GM21423 (cell line): Measurements from ENCODE around the gene CDON.

Experiments used
- ATAC-seq: cut with Tn5 transposase; IDR thresholded peaks from one replicate; pipeline ENCODE4 v1.9.1; 2021; ENCODE audit warnings: mild to moderate bottlenecking, moderate library complexity; ENCODE audit not compliant: unreplicated experiment

Gene CDON

GRCh38 chr11:125946712-125947418 is 115.8 kb downstream of the CDON start:
- ATAC-seq: no peak

- no peak for ATAC-seq
Observed at GRCh38 chr11:125945797-125946520, 116.7 kb downstream of the CDON start, which contains the start of gene VSIG10L2. VSIG10L2 (plus strand) TSS chr11:125946044; CDS start chr11:125946056, 12 bp downstream.

GRCh38 chr11:125945011-125945796 is 117.5 kb downstream of the CDON start:
- no peak for ATAC-seq

GRCh38 chr11:125944350-125945010 is 118.2 kb downstream of the CDON start:
- ATAC-seq: no peak

- no peak for ATAC-seq
Observed at GRCh38 chr11:125943661-125944349, 118.9 kb downstream of the CDON start.

- ATAC-seq: no peak
Observed at GRCh38 chr11:125942771-125943428, 119.8 kb downstream of the CDON start.

GRCh38 chr11:125941619-125942611 is 120.8 kb downstream of the CDON start:
- ATAC-seq: no peak

GRCh38 chr11:125941267-125941618 is 121.4 kb downstream of the CDON start:
- ATAC-seq: no peak

GRCh38 chr11:125940145-125940544 is 122.5 kb downstream of the CDON start:
- ATAC-seq: no peak

GRCh38 chr11:125939081-125939521 is 123.6 kb downstream of the CDON start:
- no peak for ATAC-seq

GRCh38 chr11:125938418-125938817 is 124.2 kb downstream of the CDON start:
- ATAC-seq: no peak

GRCh38 chr11:125935618-125936199 is 127.0 kb downstream of the CDON start:
- ATAC-seq: no peak

GRCh38 chr11:125935056-125935455 is 127.6 kb downstream of the CDON start:
- no peak for ATAC-seq

- ATAC-seq: no peak
Observed at GRCh38 chr11:125934473-125934872, 128.2 kb downstream of the CDON start.

- no peak for ATAC-seq
Observed at GRCh38 chr11:125933030-125933813, 129.4 kb downstream of the CDON start.

GRCh38 chr11:125932301-125932700 is 130.4 kb downstream of the CDON start:
- ATAC-seq: no peak

GRCh38 chr11:125931668-125932067 is 131.0 kb downstream of the CDON start:
- ATAC-seq: no peak

- no peak for ATAC-seq
Observed at GRCh38 chr11:125931116-125931515, 131.6 kb downstream of the CDON start.
